Stimulated activated naive CD8-positive, alpha-beta T cell treated with anti-CD3 and anti-CD28 coated beads, Interleukin-15, Interleukin-2, amounts not matched to agents 100 ng/mL and 50 ng/mL, for 24 hours (primary cell): ENCODE results near the gene PRKCA.
"Not testable (repeated sequence)": the region's sequence is repeated elsewhere in the genome, so short reads cannot be mapped to it uniquely, and the experiment has no call there.

Experiments
- H3K27ac Mint-ChIP-seq: one replicate; pipeline ENCODE4 v1.8.0; 2021; ENCODE audit warnings: mild to moderate bottlenecking, mixed read lengths
- H3K27me3 Mint-ChIP-seq: one replicate; pipeline ENCODE4 v1.8.0; 2021; ENCODE audit warnings: mixed read lengths
- H3K36me3 Mint-ChIP-seq: one replicate; pipeline ENCODE4 v1.8.0; 2021; ENCODE audit warnings: low read depth, mixed read lengths
- H3K4me1 Mint-ChIP-seq: one replicate; pipeline ENCODE4 v1.8.0; 2021; ENCODE audit warnings: low read depth, mixed read lengths
- H3K4me3 Mint-ChIP-seq: one replicate; pipeline ENCODE4 v1.8.0; 2021; ENCODE audit warnings: mild to moderate bottlenecking, mixed read lengths
- H3K9me3 Mint-ChIP-seq: one replicate; pipeline ENCODE4 v1.8.0; 2021; ENCODE audit warnings: mixed read lengths

The PRKCA gene

GRCh38 chr17:66602659-66603384 lies 300.4 kb downstream of the PRKCA start:
- no peaks in the 10 kb centered on the region for H3K9me3 Mint-ChIP-seq
- H3K27me3 Mint-ChIP-seq, result no peaks in the 10 kb centered on the region
- peaks cover 6% of the 10 kb centered on the region for H3K4me1 Mint-ChIP-seq
- H3K36me3 Mint-ChIP-seq, result peaks cover 25% of the 10 kb centered on the region
- H3K4me3 Mint-ChIP-seq, result no peak overlapping the region
- H3K27ac Mint-ChIP-seq, result no peak overlapping the region

GRCh38 chr17:66604376-66604775 lies 302.0 kb downstream of the PRKCA start:
- Mint-ChIP-seq H3K4me1 (peaks cover 7% of the 10 kb centered on the region), H3K36me3 (peaks cover 41% of the 10 kb centered on the region), H3K9me3 (peaks cover 4% of the 10 kb centered on the region), H3K27ac (no peak overlapping the region), H3K27me3 (no peaks in the 10 kb centered on the region), H3K4me3 (no peak overlapping the region)

DNA sequence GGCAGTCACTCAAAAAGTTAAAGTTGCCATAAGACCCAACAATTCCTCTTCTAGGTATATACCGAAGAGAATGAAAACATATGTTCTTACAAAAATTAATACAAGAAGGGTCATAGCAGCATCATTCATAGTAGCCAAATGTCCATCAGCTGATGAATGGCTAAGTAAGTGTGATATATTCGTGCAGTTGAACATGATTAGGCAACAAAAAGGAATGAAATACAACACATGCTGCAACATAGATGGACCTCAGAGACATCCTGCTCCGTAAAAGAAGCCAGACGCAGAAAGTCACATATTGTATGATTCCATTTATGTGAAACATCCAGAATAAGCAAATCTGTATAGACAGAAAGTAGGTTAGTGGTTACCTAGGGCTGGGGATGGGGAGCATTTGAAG lies 303.1 kb downstream of the PRKCA start:
- H3K9me3 Mint-ChIP-seq, result peaks cover 6% of the 10 kb centered on the region
- peaks cover 47% of the 10 kb centered on the region for H3K36me3 Mint-ChIP-seq
- no peaks in the 10 kb centered on the region for H3K27me3 Mint-ChIP-seq
- peaks cover 9% of the 10 kb centered on the region for H3K4me1 Mint-ChIP-seq
- no peak overlapping the region for H3K4me3 Mint-ChIP-seq
- H3K27ac Mint-ChIP-seq, result peak overlapping the region; percentile 5

GRCh38 chr17:66610361-66611133 lies 308.1 kb downstream of the PRKCA start:
- no peak overlapping the region for H3K4me3 Mint-ChIP-seq
- H3K27me3 Mint-ChIP-seq, result no peaks in the 10 kb centered on the region
- H3K4me1 Mint-ChIP-seq, result peaks cover 17% of the 10 kb centered on the region
- H3K27ac Mint-ChIP-seq, result no peak overlapping the region
- peaks cover 15% of the 10 kb centered on the region for H3K9me3 Mint-ChIP-seq
- peaks cover 51% of the 10 kb centered on the region for H3K36me3 Mint-ChIP-seq

DNA sequence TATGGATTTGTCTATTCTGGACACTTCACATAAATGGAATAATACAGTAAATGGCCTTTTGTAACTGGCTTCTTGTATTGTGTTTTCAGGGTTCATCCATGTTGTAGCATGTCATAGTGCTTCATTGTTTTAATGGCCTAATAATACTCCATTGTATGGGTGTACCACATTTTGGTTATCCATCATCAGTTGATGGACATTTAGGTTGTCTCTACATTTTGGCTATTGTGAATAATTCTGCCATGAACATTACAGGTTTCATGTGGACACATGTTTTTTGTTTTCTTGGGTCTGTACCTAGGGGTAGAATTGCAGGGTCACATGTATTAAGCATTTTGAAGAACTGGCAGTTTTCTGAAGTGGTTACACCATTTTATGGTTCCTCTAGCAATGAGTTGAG lies 309.0 kb downstream of the PRKCA start:
- H3K36me3 Mint-ChIP-seq, result peaks cover 51% of the 10 kb centered on the region

DNA sequence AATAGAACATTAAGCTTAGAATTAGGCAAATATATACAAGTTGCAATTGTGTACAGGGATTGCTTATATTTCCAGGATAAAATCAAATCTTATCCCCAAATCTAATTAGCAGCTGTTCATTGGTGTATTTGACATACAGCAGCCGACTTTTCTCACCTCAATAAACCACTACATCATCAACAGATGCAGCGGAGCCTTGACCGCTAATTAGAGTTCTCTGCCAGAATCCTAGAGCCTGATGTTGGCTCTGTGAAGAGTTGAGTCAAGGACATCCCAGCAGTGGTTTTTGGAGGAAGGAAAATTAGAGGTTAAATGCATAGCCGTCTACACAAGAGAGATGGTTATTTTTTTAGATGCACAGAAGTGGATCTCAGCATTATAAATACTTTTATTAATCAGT lies 310.6 kb downstream of the PRKCA start:
- Mint-ChIP-seq H3K36me3 (peaks cover 44% of the 10 kb centered on the region), H3K27me3 (no peaks in the 10 kb centered on the region), H3K27ac (no peak overlapping the region), H3K9me3 (peaks cover 15% of the 10 kb centered on the region), H3K4me1 (peaks cover 21% of the 10 kb centered on the region), H3K4me3 (no peak overlapping the region)

More for the DNA sequence above, 309.0 kb downstream of the PRKCA start:
- Mint-ChIP-seq H3K9me3 (peaks cover 15% of the 10 kb centered on the region), H3K4me1 (peaks cover 19% of the 10 kb centered on the region), H3K27ac (no peak overlapping the region), H3K27me3 (no peaks in the 10 kb centered on the region), H3K4me3 (no peak overlapping the region)

DNA sequence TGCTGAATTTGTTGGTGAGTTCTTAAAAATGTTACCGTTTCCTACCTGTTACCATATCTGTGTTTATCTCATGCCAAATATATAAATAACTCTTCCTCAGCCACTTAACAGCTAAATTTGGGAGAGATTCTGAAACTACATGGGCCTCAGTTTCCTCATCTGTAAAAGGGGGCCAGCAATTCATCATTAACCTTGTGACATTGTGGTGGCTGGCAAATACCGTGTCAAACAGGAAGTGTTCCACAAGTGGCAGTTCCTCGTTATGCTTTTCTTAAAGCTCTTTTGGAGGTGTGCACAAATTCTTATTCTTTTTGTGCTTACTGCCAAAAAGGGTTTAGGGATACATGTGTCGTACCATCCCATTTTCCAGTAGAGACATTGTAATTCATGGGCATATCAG lies 312.1 kb downstream of the PRKCA start:
- no peak overlapping the region for H3K4me3 Mint-ChIP-seq
- peaks cover 10% of the 10 kb centered on the region for H3K9me3 Mint-ChIP-seq
- H3K27me3 Mint-ChIP-seq, result no peaks in the 10 kb centered on the region
- peaks cover 29% of the 10 kb centered on the region for H3K36me3 Mint-ChIP-seq
- H3K27ac Mint-ChIP-seq, result no peak overlapping the region
- H3K4me1 Mint-ChIP-seq, result peaks cover 19% of the 10 kb centered on the region

DNA sequence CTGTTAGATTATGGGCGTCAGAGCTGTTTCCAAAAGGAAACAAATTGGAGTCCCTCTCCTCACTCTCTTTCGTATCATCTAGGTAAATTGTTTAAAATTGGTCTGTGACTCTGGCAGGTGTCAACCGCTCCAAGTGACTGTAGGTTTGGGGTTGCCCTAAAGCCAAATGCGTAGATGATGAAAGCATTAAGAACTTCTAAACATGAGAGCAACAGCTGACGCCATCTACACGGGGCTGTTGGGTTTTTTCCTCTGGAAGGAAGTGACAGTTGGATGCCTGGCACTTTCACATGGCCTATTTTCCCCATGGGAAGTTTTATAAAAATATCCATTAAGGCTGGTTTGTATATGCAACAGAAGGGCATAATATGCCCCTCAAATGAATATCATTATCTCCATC lies 316.8 kb downstream of the PRKCA start:
- Mint-ChIP-seq H3K9me3 (no peaks in the 10 kb centered on the region), H3K27ac (no peak overlapping the region), H3K27me3 (no peaks in the 10 kb centered on the region), H3K4me3 (no peak overlapping the region), H3K4me1 (peaks cover 22% of the 10 kb centered on the region), H3K36me3 (peaks cover 27% of the 10 kb centered on the region)

DNA sequence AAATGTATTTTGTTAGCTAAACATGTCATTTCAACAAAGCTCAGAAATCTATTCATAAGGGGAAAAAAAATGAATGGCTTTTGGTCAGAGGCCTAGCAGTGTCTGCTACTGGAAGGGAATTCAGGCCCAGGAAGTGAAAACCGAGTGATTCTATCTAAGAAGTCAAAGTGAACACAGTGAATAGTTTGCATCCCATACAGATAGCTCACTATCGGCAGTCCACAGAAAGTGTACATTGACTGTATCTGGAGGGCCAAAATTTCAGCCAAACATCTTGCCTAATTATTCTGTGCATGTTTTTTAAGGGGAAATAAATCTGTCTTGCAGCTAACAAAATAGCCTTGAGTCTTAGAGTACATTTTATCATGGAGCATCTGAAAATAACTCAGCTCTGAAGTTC lies 318.1 kb downstream of the PRKCA start:
- Mint-ChIP-seq H3K9me3 (no peaks in the 10 kb centered on the region), H3K36me3 (peaks cover 23% of the 10 kb centered on the region), H3K27ac (no peak overlapping the region), H3K4me3 (no peak overlapping the region), H3K4me1 (peaks cover 17% of the 10 kb centered on the region), H3K27me3 (no peaks in the 10 kb centered on the region)

DNA sequence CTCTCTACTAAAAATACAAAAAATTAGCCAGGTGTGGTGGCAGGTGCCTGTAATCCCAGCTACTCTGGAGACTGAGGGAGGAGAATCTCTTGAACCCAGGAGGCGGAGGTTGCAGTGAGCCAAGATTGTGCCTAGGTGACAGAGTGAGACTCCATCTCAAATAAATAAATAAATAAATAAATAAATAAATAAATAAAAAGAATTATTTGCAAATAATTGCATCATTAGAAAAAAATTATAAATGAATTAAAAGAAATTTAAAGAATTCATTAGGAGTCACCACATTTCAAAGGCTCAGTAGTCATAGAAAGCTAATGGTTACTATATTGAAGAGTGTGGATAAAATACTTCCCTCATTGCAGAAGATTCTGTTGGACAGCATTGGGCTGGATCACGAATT lies 322.2 kb downstream of the PRKCA start:
- not testable (repeated sequence) for H3K9me3 Mint-ChIP-seq, H3K27me3 Mint-ChIP-seq, H3K27ac Mint-ChIP-seq, H3K4me3 Mint-ChIP-seq
- peaks cover 28% of the 10 kb centered on the region for H3K36me3 Mint-ChIP-seq
- peaks cover 15% of the 10 kb centered on the region for H3K4me1 Mint-ChIP-seq

GRCh38 chr17:66625311-66625767 lies 322.9 kb downstream of the PRKCA start:
- Mint-ChIP-seq H3K9me3 (no peaks in the 10 kb centered on the region), H3K27me3 (no peaks in the 10 kb centered on the region), H3K27ac (no peak overlapping the region), H3K36me3 (peaks cover 26% of the 10 kb centered on the region), H3K4me1 (peaks cover 18% of the 10 kb centered on the region), H3K4me3 (no peak overlapping the region)

- Mint-ChIP-seq H3K36me3 (peaks cover 22% of the 10 kb centered on the region), H3K4me3 (no peak overlapping the region), H3K27me3 (no peaks in the 10 kb centered on the region), H3K9me3 (no peaks in the 10 kb centered on the region), H3K27ac (no peak overlapping the region), H3K4me1 (peaks cover 38% of the 10 kb centered on the region)
These were observed 325.6 kb downstream of the PRKCA start for GRCh38 chr17:66627985-66628384.

- H3K27ac Mint-ChIP-seq, result no peak overlapping the region
- no peaks in the 10 kb centered on the region for H3K27me3 Mint-ChIP-seq
- no peaks in the 10 kb centered on the region for H3K9me3 Mint-ChIP-seq
- peaks cover 45% of the 10 kb centered on the region for H3K4me1 Mint-ChIP-seq
- H3K4me3 Mint-ChIP-seq, result no peak overlapping the region
- H3K36me3 Mint-ChIP-seq, result peaks cover 25% of the 10 kb centered on the region
These were observed 327.3 kb downstream of the PRKCA start for GRCh38 chr17:66629762-66630161.

DNA sequence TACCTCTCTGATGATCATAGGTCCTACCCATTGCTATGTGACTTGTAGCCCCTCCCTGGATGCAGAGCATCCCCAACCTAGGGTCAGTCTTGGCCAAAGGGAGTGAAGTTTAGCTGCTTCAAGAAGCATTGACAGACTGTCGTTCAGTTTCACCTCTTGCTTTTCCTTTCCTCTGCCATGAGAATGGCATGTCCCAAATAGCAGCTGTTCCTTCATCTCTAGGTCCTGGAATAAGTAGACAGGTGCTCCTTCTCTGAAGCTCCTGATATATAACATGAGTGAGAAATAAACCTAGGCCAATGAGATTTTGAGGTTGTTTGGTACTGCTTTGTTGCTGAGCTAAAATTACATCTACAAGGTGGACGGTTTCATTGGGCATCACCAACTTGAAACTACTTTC lies 328.0 kb downstream of the PRKCA start:
- Mint-ChIP-seq H3K27me3 (no peaks in the 10 kb centered on the region), H3K4me1 (peaks cover 51% of the 10 kb centered on the region), H3K9me3 (no peaks in the 10 kb centered on the region), H3K4me3 (no peak overlapping the region), H3K36me3 (peaks cover 31% of the 10 kb centered on the region), H3K27ac (peak overlapping the region; percentile 12)

GRCh38 chr17:66630828-66631472 lies 328.5 kb downstream of the PRKCA start:
- no peak overlapping the region for H3K27ac Mint-ChIP-seq
- no peak overlapping the region for H3K4me3 Mint-ChIP-seq
- no peaks in the 10 kb centered on the region for H3K27me3 Mint-ChIP-seq
- no peaks in the 10 kb centered on the region for H3K9me3 Mint-ChIP-seq
- peaks cover 57% of the 10 kb centered on the region for H3K4me1 Mint-ChIP-seq
- H3K36me3 Mint-ChIP-seq, result peaks cover 33% of the 10 kb centered on the region
